Endodermal cell (in vitro differentiated cells): Measurements from ENCODE around the gene SOX8. TPM values are rescaled to one million over a fixed set of nuclear protein-coding genes. Genes with fewer than 3 reads are reported as not detected.

Experiments
- DNase-seq: peaks from one replicate; pipeline ENCODE4 v3.0.0-alpha.2; 2017
- H3K27ac ChIP-seq: 2 replicates; pipeline ENCODE4 v1.5.1; 2013; ENCODE audit warnings: mild to moderate bottlenecking, low read depth, low read length, moderate library complexity
- H3K27me3 ChIP-seq: 2 replicates; pipeline ENCODE4 v1.6.1; 2013; ENCODE audit warnings: mild to moderate bottlenecking, low read length, moderate library complexity; ENCODE audit not compliant: insufficient read depth, control insufficient read depth, poor library complexity, severe bottlenecking
- H3K36me3 ChIP-seq: 2 replicates; pipeline ENCODE4 v1.7.0; 2013; ENCODE audit warnings: mild to moderate bottlenecking, low read length, moderate library complexity; ENCODE audit not compliant: control insufficient read depth, insufficient read depth
- H3K4me1 ChIP-seq: one replicate; pipeline ENCODE4 v1.7.0; 2013; ENCODE audit warnings: low read length; ENCODE audit not compliant: control insufficient read depth, insufficient read depth
- H3K4me3 ChIP-seq: 2 replicates; pipeline ENCODE4 v1.5.1; 2013; ENCODE audit warnings: mild to moderate bottlenecking, low read length, moderate library complexity
- H3K9ac ChIP-seq: 2 replicates; pipeline ENCODE4 v1.6.1; 2013; ENCODE audit warnings: mild to moderate bottlenecking, low read length, moderate library complexity; ENCODE audit not compliant: poor library complexity, severe bottlenecking; ENCODE audit errors: extremely low read depth
- H3K9me3 ChIP-seq: 2 replicates; pipeline ENCODE4 v1.6.1; 2013; ENCODE audit warnings: mild to moderate bottlenecking, low read length, moderate library complexity; ENCODE audit not compliant: control insufficient read depth
- H3K27ac Mint-ChIP-seq: 2 replicates; pipeline ENCODE4 v1.8.0; 2020; ENCODE audit warnings: mixed read lengths
- H3K27me3 Mint-ChIP-seq: 2 replicates; pipeline ENCODE4 v1.8.0; 2021; ENCODE audit warnings: mild to moderate bottlenecking, mixed read lengths; ENCODE audit not compliant: insufficient read depth
- H3K36me3 Mint-ChIP-seq: 2 replicates; pipeline ENCODE4 v1.8.0; 2020; ENCODE audit warnings: low read depth, mixed read lengths
- H3K4me1 Mint-ChIP-seq: 2 replicates; pipeline ENCODE4 v1.8.0; 2020; ENCODE audit warnings: mixed read lengths
- H3K4me3 Mint-ChIP-seq: 2 replicates; pipeline ENCODE4 v1.8.0; 2020; ENCODE audit warnings: mild to moderate bottlenecking, moderate library complexity, mixed read lengths
- H3K9me3 Mint-ChIP-seq: 2 replicates; pipeline ENCODE4 v1.8.0; 2020; ENCODE audit warnings: mild to moderate bottlenecking, mixed read lengths
- CTCF ChIP-seq: fragments of 200-600 bp; sonication (generic); conservative IDR thresholded peaks from 2 replicates; pipeline ENCODE4 v1.5.0; 2021; ENCODE audit warnings: antibody characterized with exemption, mild to moderate bottlenecking
- WGBS, 2 experiments: methylation state at CpG; one replicate each; pipeline versions ENCODE4 v1.1.5 to v1.1.7; 2013; ENCODE audit warnings: missing lambda C conversion rate in 2 of 2, mixed read lengths in 1 of 2; ENCODE audit not compliant: insufficient coverage in 1 of 2, insufficient read length in 1 of 2; 5-methylcytosine and 5-hydroxymethylcytosine counted together
- total RNA-seq, 2 donors: library from RNA; stranded (reverse); fragmentation: NEBNext Ultra II Directional in 1 of 2; extraction: Animal tissue kit (Norgen Biotek cat#: 25700) in 1 of 2; gene quantifications; 2 replicates in 1 of 2; 3 replicates in 1 of 2; pipeline ENCODE4 v1.2.1, GENCODE V29; 2021

SOX8 gene
- total RNA-seq, 2 donors from 2014 or later, result 0.69 to 5.1 TPM

GRCh38 chr16:939311-939710 is 42.3 kb upstream of the SOX8 start:
- Histone ChIP-seq H3K27ac (no peak overlapping the region), H3K27me3 (no peaks in the 10 kb centered on the region), H3K4me1 (no peaks in the 10 kb centered on the region), H3K36me3 (no peaks in the 10 kb centered on the region), H3K4me3 (no peak overlapping the region), H3K9ac (no peak overlapping the region), H3K9me3 (peaks cover 26% of the 10 kb centered on the region)
- WGBS, 2 experiments, result 90 to 95% methylated on average over 22 to 27 of the region's 27 CpGs
- Mint-ChIP-seq H3K9me3 (peaks cover 37% of the 10 kb centered on the region), H3K27me3 (no peaks in the 10 kb centered on the region), H3K4me3 (no peak overlapping the region), H3K36me3 (peaks cover 38% of the 10 kb centered on the region), H3K27ac (no peak overlapping the region), H3K4me1 (no peaks in the 10 kb centered on the region)
- no peak for TF ChIP-seq CTCF
- no peak for DNase-seq

GRCh38 chr16:939941-940340 is 41.6 kb upstream of the SOX8 start:
- Mint-ChIP-seq H3K36me3 (peaks cover 43% of the 10 kb centered on the region), H3K9me3 (peaks cover 37% of the 10 kb centered on the region)
- H3K27ac ChIP-seq, result no peak overlapping the region

GRCh38 chr16:942436-943060 is 39.0 kb upstream of the SOX8 start:
- Mint-ChIP-seq H3K9me3 (peaks cover 37% of the 10 kb centered on the region), H3K27ac (no peak overlapping the region), H3K4me3 (no peak overlapping the region), H3K4me1 (no peaks in the 10 kb centered on the region), H3K36me3 (peaks cover 49% of the 10 kb centered on the region), H3K27me3 (no peaks in the 10 kb centered on the region)
- no peaks in the 10 kb centered on the region for H3K27me3 ChIP-seq
- 73 to 77% methylated on average over 4 of the region's 4 CpGs for WGBS, 2 experiments
- H3K9me3 ChIP-seq, result peaks cover 26% of the 10 kb centered on the region
- DNase-seq, result no peak
- no peak for TF ChIP-seq CTCF
- no peak overlapping the region for H3K9ac ChIP-seq
- no peaks in the 10 kb centered on the region for H3K36me3 ChIP-seq
- H3K4me3 ChIP-seq, result no peak overlapping the region
- no peaks in the 10 kb centered on the region for H3K4me1 ChIP-seq
- no peak overlapping the region for H3K27ac ChIP-seq

More at GRCh38 chr16:939941-940340, 41.6 kb upstream of the SOX8 start:
- no peak overlapping the region for H3K27ac Mint-ChIP-seq
- H3K4me3 Mint-ChIP-seq, result no peak overlapping the region
- H3K4me3 ChIP-seq, result no peak overlapping the region
- DNase-seq, result no peak
- WGBS, 2 experiments, result 92 to 96% methylated on average over 14 to 17 of the region's 17 CpGs
- no peaks in the 10 kb centered on the region for H3K27me3 ChIP-seq
- no peaks in the 10 kb centered on the region for H3K4me1 Mint-ChIP-seq
- no peaks in the 10 kb centered on the region for H3K4me1 ChIP-seq
- no peaks in the 10 kb centered on the region for H3K27me3 Mint-ChIP-seq
- TF ChIP-seq CTCF, result no peak
- no peaks in the 10 kb centered on the region for H3K36me3 ChIP-seq
- H3K9me3 ChIP-seq, result peaks cover 26% of the 10 kb centered on the region
- H3K9ac ChIP-seq, result no peak overlapping the region
